Right lobe of liver (tissue), 4 donors: ENCODE results near the gene ATG14.

Source experiments
- POLR2A ChIP-seq: fragments of 450-650 bp; IDR thresholded peaks from one replicate; pipeline ENCODE4 v1.6.1; 2017; ENCODE audit warnings: antibody characterized with exemption, mild to moderate bottlenecking
- TF ChIP-seq, protein P1 (sequence below), 4 donors: fragments of 200-600 bp in 3 of 4; fragments of 450-650 bp in 1 of 4; IDR thresholded peaks; one replicate each; pipeline versions ENCODE4 v1.5.1 to v1.8.0; 2016 to 2022; ENCODE audit warnings: antibody characterized with exemption in 4 of 4, mild to moderate bottlenecking in 2 of 4
- donor health status: DM: no; HTN: no; CAD: no.
- donor health status: DM: no; HTN: no; CAD: no.
- donor health status: DM: no; HTN: yes; CAD: no.

DNA sequence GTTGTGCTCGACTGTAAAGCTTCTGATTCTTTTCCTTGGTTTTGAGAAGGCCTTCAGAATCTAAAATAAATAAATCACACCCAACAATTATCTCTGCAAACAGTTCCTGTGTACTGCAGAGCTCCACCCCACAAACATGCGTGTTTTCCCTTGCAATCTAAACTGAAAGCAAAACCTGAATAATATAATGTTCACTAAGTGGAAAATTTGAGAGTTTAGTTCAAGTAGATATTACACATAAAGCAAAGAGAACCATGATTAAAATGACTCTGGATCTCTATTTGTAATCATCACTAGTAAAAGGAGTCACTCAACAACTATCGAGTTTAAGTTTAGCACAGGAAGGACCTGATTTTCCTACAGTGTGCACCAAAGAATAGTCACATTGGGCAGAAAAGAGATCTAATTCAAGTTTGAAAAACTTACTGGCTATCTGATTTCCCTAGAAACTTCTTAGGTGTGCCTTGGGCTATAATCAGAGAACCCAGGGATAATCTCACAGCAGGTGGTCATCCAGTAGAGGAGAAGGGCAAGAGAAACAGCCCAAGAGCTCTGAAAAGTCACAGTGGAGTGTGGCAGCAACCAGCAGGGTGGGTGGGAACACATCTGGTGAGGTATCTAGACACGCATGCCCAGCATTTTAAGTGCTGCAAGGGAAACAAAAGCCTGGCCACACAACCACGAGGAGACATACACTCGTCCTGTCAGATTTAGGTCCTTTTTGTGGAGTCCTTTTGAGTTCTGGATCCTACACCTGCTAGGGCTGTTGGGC, 25.4 kb downstream of the ATG14 start:
- TF ChIP-seq POLR2A: no peak
- TF ChIP-seq, protein P1, sequence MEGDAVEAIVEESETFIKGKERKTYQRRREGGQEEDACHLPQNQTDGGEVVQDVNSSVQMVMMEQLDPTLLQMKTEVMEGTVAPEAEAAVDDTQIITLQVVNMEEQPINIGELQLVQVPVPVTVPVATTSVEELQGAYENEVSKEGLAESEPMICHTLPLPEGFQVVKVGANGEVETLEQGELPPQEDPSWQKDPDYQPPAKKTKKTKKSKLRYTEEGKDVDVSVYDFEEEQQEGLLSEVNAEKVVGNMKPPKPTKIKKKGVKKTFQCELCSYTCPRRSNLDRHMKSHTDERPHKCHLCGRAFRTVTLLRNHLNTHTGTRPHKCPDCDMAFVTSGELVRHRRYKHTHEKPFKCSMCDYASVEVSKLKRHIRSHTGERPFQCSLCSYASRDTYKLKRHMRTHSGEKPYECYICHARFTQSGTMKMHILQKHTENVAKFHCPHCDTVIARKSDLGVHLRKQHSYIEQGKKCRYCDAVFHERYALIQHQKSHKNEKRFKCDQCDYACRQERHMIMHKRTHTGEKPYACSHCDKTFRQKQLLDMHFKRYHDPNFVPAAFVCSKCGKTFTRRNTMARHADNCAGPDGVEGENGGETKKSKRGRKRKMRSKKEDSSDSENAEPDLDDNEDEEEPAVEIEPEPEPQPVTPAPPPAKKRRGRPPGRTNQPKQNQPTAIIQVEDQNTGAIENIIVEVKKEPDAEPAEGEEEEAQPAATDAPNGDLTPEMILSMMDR (IDR thresholded peaks at IDR 0.05): no peak
